GM19467 (cell line): Measurements from ENCODE around the gene ARTN.

Experiments used
- ATAC-seq: cut with Tn5 transposase; IDR thresholded peaks from one replicate; pipeline ENCODE4 v1.9.1; 2021; ENCODE audit warnings: mild to moderate bottlenecking, moderate library complexity; ENCODE audit not compliant: unreplicated experiment

Gene ARTN

GRCh38 chr1:43933386-43934100 lies at the start of gene ARTN:
Gene ARTN, plus strand, starts transcription at chr1:43933801. Its CDS starts 1,856 bp downstream, at chr1:43935657.
- no peak for ATAC-seq

- no peak for ATAC-seq
These were observed 48.3 kb upstream of the ARTN start for GRCh38 chr1:43885279-43885801.

GRCh38 chr1:43887748-43888147 lies 45.9 kb upstream of the ARTN start:
- no peak for ATAC-seq

- ATAC-seq = no peak
These were observed 42.8 kb upstream of the ARTN start for GRCh38 chr1:43890815-43891214.

GRCh38 chr1:43893006-43893405 lies 40.6 kb upstream of the ARTN start:
- no peak for ATAC-seq

GRCh38 chr1:43898981-43899380 lies 34.6 kb upstream of the ARTN start:
- ATAC-seq = no peak

GRCh38 chr1:43900386-43900785 lies 33.2 kb upstream of the ARTN start:
- ATAC-seq = no peak

- no peak for ATAC-seq
These were observed 32.2 kb upstream of the ARTN start for GRCh38 chr1:43901196-43901961.

GRCh38 chr1:43902058-43902831 lies 31.4 kb upstream of the ARTN start:
- no peak for ATAC-seq

- ATAC-seq = no peak
These were observed 28.7 kb upstream of the ARTN start for GRCh38 chr1:43904660-43905551.

GRCh38 chr1:43908226-43908625 lies 25.4 kb upstream of the ARTN start:
- no peak for ATAC-seq

GRCh38 chr1:43908858-43909257 lies 24.7 kb upstream of the ARTN start:
- no peak for ATAC-seq

GRCh38 chr1:43910343-43910742 lies 23.3 kb upstream of the ARTN start:
- ATAC-seq = no peak

GRCh38 chr1:43912607-43913006 lies 21.0 kb upstream of the ARTN start:
- ATAC-seq = no peak

GRCh38 chr1:43913051-43913501 lies 20.5 kb upstream of the ARTN start:
- no peak for ATAC-seq

GRCh38 chr1:43913666-43914360 lies 19.8 kb upstream of the ARTN start:
- no peak for ATAC-seq

- ATAC-seq = no peak
These were observed 18.8 kb upstream of the ARTN start for GRCh38 chr1:43914576-43915525.

GRCh38 chr1:43919906-43920305 lies 13.7 kb upstream of the ARTN start:
- no peak for ATAC-seq

- ATAC-seq = no peak
These were observed 12.6 kb upstream of the ARTN start for GRCh38 chr1:43921022-43921421.
